Smooth muscle cell (in vitro differentiated cells): Measurements from ENCODE around the gene SOX1. TPM values are rescaled to one million over a fixed set of nuclear protein-coding genes. Genes with fewer than 3 reads are reported as not detected.
A peak's percentile ranks its signal among the peaks of the same experiment; 100 is the strongest.

ENCODE experiments used
- DNase-seq: peaks from one replicate; lab custom pipeline; 2025; ENCODE audit not compliant: unreplicated experiment; lab: John Stamatoyannopoulos, UW
- H2AFZ ChIP-seq: fragments of 200-600 bp; sonication (generic); 2 replicates; pipeline ENCODE4 v1.6.0; 2016; ENCODE audit warnings: antibody characterized with exemption, low read depth, mild to moderate bottlenecking
- H3F3A ChIP-seq: fragments of 200-600 bp; sonication (generic); 2 replicates; pipeline ENCODE4 v1.6.0; 2017; ENCODE audit warnings: antibody characterized with exemption, low read depth
- H3K27ac ChIP-seq: fragments of 200-600 bp; sonication (generic); 2 replicates; pipeline ENCODE4 v1.5.1; 2016; ENCODE audit warnings: low read depth, mild to moderate bottlenecking
- H3K27me3 ChIP-seq: fragments of 200-600 bp; sonication (generic); 2 replicates; pipeline ENCODE4 v1.6.1; 2016; ENCODE audit warnings: low read depth, mild to moderate bottlenecking
- H3K36me3 ChIP-seq: fragments of 200-600 bp; sonication (generic); 2 replicates; pipeline ENCODE4 v1.5.1; 2016; ENCODE audit warnings: low read depth
- H3K4me1 ChIP-seq: fragments of 200-600 bp; sonication (generic); 2 replicates; pipeline ENCODE4 v1.5.1; 2016; ENCODE audit warnings: low read depth
- H3K4me2 ChIP-seq: fragments of 200-600 bp; sonication (generic); 2 replicates; pipeline ENCODE4 v1.6.0; 2016; ENCODE audit warnings: mild to moderate bottlenecking
- H3K4me3 ChIP-seq: fragments of 200-600 bp; sonication (generic); 2 replicates; pipeline ENCODE4 v1.5.1; 2016; ENCODE audit warnings: mild to moderate bottlenecking
- H3K79me2 ChIP-seq: fragments of 200-600 bp; sonication (generic); 2 replicates; pipeline ENCODE4 v1.6.0; 2016; ENCODE audit warnings: low read depth, mild to moderate bottlenecking
- H3K9ac ChIP-seq: fragments of 200-600 bp; sonication (generic); 2 replicates; pipeline ENCODE4 v1.6.0; 2016; ENCODE audit warnings: low read depth
- H3K9me3 ChIP-seq: fragments of 200-600 bp; sonication (generic); replicated peaks from 2 replicates; pipeline ENCODE4 v1.5.1; 2016; ENCODE audit warnings: low read depth
- H4K20me1 ChIP-seq: fragments of 200-600 bp; sonication (generic); 2 replicates; pipeline ENCODE4 v1.6.0; 2016; ENCODE audit warnings: low read depth
- WGBS: methylation state at CpG from one replicate; pipeline ENCODE4 v1.1.7; 2016; ENCODE audit warnings: low lambda C conversion rate; 5-methylcytosine and 5-hydroxymethylcytosine counted together
- polyA plus RNA-seq: library from polyadenylated mRNA; unstranded; fragments of >200 nt; fragmentation: Nextera tagmentation; extraction: Ambion mirVana; gene quantifications from 2 replicates; pipeline ENCODE4 v1.2.1, GENCODE V29; 2016
- total RNA-seq: library from RNA; depleted of rRNA; stranded (reverse); fragments of >200 nt; gene quantifications from 2 replicates; pipeline ENCODE4 v1.2.3, GENCODE V29; 2014
- TF ChIP-seq, protein P1 (sequence below): fragments of 200-600 bp; sonication (generic); IDR thresholded peaks from 2 replicates; pipeline ENCODE4 v1.5.1; 2017; ENCODE audit warnings: borderline replicate concordance, mild to moderate bottlenecking, antibody characterized with exemption; ENCODE audit not compliant: insufficient read depth, poor library complexity, severe bottlenecking

Gene SOX1
- total and polyA plus RNA-seq, 2 experiments from 2014 or later = not detected

- Histone ChIP-seq H3K4me1 (peaks cover 39% of the 10 kb centered on the region), H2AFZ (no peak overlapping the region), H3K4me3 (no peak overlapping the region), H3K9me3 (no peaks in the 10 kb centered on the region), H3F3A (no peaks in the 10 kb centered on the region), H3K4me2 (peak overlapping the region; percentile 48), H3K27ac (no peak overlapping the region), H4K20me1 (no peaks in the 10 kb centered on the region), H3K9ac (no peak overlapping the region), H3K27me3 (peaks cover 92% of the 10 kb centered on the region), H3K79me2 (no peaks in the 10 kb centered on the region), H3K36me3 (no peaks in the 10 kb centered on the region)
- WGBS = 4% methylated on average over 33 of the region's 33 CpGs
- TF ChIP-seq, protein P1, sequence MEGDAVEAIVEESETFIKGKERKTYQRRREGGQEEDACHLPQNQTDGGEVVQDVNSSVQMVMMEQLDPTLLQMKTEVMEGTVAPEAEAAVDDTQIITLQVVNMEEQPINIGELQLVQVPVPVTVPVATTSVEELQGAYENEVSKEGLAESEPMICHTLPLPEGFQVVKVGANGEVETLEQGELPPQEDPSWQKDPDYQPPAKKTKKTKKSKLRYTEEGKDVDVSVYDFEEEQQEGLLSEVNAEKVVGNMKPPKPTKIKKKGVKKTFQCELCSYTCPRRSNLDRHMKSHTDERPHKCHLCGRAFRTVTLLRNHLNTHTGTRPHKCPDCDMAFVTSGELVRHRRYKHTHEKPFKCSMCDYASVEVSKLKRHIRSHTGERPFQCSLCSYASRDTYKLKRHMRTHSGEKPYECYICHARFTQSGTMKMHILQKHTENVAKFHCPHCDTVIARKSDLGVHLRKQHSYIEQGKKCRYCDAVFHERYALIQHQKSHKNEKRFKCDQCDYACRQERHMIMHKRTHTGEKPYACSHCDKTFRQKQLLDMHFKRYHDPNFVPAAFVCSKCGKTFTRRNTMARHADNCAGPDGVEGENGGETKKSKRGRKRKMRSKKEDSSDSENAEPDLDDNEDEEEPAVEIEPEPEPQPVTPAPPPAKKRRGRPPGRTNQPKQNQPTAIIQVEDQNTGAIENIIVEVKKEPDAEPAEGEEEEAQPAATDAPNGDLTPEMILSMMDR = no peak
- no peak for DNase-seq
Measured at GRCh38 chr13:112069061-112069844, 2.3 kb downstream of the SOX1 start.

- Histone ChIP-seq H3K27me3 (peaks cover 92% of the 10 kb centered on the region), H3K36me3 (no peaks in the 10 kb centered on the region)
Measured at GRCh38 chr13:112069845-112070251, 2.9 kb downstream of the SOX1 start.

DNA sequence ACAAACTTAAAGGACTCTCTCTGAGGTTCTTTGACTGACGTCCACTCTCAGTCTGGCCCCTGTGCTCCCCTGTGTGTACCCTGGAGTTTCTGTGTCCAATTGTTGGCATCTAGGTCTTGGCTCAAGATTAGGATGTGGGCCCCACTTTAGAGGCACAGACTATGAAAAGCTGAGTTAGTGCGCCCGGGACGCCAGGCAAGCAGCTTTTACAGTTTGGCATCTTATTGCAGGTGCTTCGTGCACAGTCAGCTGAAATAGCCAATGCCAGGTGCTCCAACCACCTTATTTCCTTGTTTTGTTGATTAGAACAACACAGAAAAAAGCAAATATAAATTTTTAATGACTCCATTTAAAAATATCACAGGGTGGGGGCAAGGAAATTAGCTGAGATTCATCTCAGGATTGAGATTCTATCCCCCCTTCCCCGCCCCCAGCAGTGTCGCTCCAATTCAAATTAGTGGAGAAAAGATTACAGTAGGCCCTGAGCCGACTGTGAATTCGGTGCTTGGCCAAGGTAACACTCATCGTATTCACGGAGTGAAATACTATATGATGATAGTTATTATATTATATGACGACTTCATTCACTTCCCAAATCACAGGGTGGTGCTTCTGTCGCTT is 4.3 kb downstream of the SOX1 start:
- Histone ChIP-seq H2AFZ (no peak overlapping the region), H3K27me3 (peaks cover 92% of the 10 kb centered on the region), H4K20me1 (no peaks in the 10 kb centered on the region)

More at GRCh38 chr13:112069845-112070251, 2.9 kb downstream of the SOX1 start:
- H3K9ac ChIP-seq = no peak overlapping the region
- TF ChIP-seq, protein P1 = no peak
- DNase-seq = no peak
- no peaks in the 10 kb centered on the region for H3K79me2 ChIP-seq
- H3K9me3 ChIP-seq = no peaks in the 10 kb centered on the region
- no peak overlapping the region for H3K4me2 ChIP-seq
- H2AFZ ChIP-seq = no peak overlapping the region
- no peak overlapping the region for H3K27ac ChIP-seq
- H3K4me1 ChIP-seq = peaks cover 44% of the 10 kb centered on the region
- no peak overlapping the region for H3K4me3 ChIP-seq
- H4K20me1 ChIP-seq = no peaks in the 10 kb centered on the region
- no peaks in the 10 kb centered on the region for H3F3A ChIP-seq
- 6% methylated on average over 17 of the region's 17 CpGs for WGBS

More for the DNA sequence above, 4.3 kb downstream of the SOX1 start:
- Histone ChIP-seq H3F3A (no peaks in the 10 kb centered on the region), H3K9ac (no peak overlapping the region), H3K4me2 (no peak overlapping the region), H3K79me2 (no peaks in the 10 kb centered on the region), H3K27ac (no peak overlapping the region), H3K4me1 (peaks cover 44% of the 10 kb centered on the region), H3K4me3 (no peak overlapping the region), H3K36me3 (no peaks in the 10 kb centered on the region), H3K9me3 (no peaks in the 10 kb centered on the region)
- 11% methylated on average over 13 of the region's 13 CpGs for WGBS
- DNase-seq = no peak
- TF ChIP-seq, protein P1 = no peak
